Eye (tissue), 1 donor: ENCODE measurements around the gene NRARP.
A peak's percentile ranks its signal among the peaks of the same experiment; 100 is the strongest.
"Not testable (repeated sequence)": the region's sequence is repeated elsewhere in the genome, so short reads cannot be mapped to it uniquely, and the experiment has no call there.

Experiments used
- DNase-seq: peaks from one replicate; pipeline ENCODE4 v3.0.0-alpha.2; 2015

Gene NRARP

GRCh38 chr9:137302118-137302448 is at the start of gene NRARP:
Gene NRARP, minus strand, starts transcription at chr9:137302271. Its CDS starts 343 bp downstream, at chr9:137301928.
- peak; percentile 94 for DNase-seq

- DNase-seq, result no peak
Measured at GRCh38 chr9:137350696-137351584, 48.9 kb upstream of the NRARP start.

GRCh38 chr9:137349471-137350033 is 47.5 kb upstream of the NRARP start:
- no peak for DNase-seq

GRCh38 chr9:137348769-137349470 is 46.8 kb upstream of the NRARP start:
- no peak for DNase-seq

GRCh38 chr9:137347928-137348327 is 45.9 kb upstream of the NRARP start:
- DNase-seq, result no peak

- DNase-seq, result no peak
Measured at GRCh38 chr9:137342482-137342881, 40.4 kb upstream of the NRARP start.

- DNase-seq, result no peak
Measured at GRCh38 chr9:137341227-137341626, 39.2 kb upstream of the NRARP start.

- not testable (repeated sequence) for DNase-seq
Measured at GRCh38 chr9:137339908-137340462, 37.9 kb upstream of the NRARP start.

GRCh38 chr9:137339045-137339907 is 37.2 kb upstream of the NRARP start:
- no peak for DNase-seq

- DNase-seq, result no peak
Measured at GRCh38 chr9:137336735-137337134, 34.7 kb upstream of the NRARP start.

- no peak for DNase-seq
Measured at GRCh38 chr9:137333016-137333671, 31.1 kb upstream of the NRARP start.

GRCh38 chr9:137331929-137332328 is 29.9 kb upstream of the NRARP start:
- DNase-seq, result no peak

GRCh38 chr9:137330689-137331088 is 28.6 kb upstream of the NRARP start:
- DNase-seq, result no peak

- DNase-seq, result not testable (repeated sequence)
Measured at GRCh38 chr9:137329590-137329989, 27.5 kb upstream of the NRARP start.

- not testable (repeated sequence) for DNase-seq
Measured at GRCh38 chr9:137327641-137328550, 25.8 kb upstream of the NRARP start.

- DNase-seq, result no peak
Measured at GRCh38 chr9:137326445-137327065, 24.5 kb upstream of the NRARP start.

- DNase-seq, result no peak
Measured at GRCh38 chr9:137325799-137326198, 23.7 kb upstream of the NRARP start.

GRCh38 chr9:137325124-137325523 is 23.1 kb upstream of the NRARP start:
- DNase-seq, result no peak

- DNase-seq, result no peak
Measured at GRCh38 chr9:137323531-137324331, 21.7 kb upstream of the NRARP start.
